ENCODE data around the gene TSHZ1.

DNA sequence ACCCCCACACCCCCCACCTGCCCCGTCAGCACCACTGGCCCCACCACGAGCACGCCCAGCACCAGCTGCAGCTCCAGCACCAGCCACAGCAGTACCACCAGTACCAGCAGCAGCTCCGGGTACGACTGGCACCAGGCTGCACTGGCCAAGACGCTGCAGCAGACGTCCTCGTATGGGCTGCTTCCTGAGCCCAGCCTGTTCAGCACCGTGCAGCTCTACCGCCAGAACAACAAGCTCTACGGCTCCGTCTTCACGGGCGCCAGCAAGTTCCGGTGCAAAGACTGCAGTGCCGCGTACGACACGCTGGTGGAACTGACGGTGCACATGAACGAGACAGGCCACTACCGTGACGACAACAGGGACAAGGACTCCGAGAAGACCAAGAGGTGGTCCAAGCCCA, 75.3 kb downstream of the TSHZ1 start:
- TF ChIP-seq, protein P1, sequence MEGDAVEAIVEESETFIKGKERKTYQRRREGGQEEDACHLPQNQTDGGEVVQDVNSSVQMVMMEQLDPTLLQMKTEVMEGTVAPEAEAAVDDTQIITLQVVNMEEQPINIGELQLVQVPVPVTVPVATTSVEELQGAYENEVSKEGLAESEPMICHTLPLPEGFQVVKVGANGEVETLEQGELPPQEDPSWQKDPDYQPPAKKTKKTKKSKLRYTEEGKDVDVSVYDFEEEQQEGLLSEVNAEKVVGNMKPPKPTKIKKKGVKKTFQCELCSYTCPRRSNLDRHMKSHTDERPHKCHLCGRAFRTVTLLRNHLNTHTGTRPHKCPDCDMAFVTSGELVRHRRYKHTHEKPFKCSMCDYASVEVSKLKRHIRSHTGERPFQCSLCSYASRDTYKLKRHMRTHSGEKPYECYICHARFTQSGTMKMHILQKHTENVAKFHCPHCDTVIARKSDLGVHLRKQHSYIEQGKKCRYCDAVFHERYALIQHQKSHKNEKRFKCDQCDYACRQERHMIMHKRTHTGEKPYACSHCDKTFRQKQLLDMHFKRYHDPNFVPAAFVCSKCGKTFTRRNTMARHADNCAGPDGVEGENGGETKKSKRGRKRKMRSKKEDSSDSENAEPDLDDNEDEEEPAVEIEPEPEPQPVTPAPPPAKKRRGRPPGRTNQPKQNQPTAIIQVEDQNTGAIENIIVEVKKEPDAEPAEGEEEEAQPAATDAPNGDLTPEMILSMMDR (IDR thresholded peaks at IDR 0.05), result no peak
- TF ChIP-seq EP300 (IDR thresholded peaks at IDR 0.05), result no peak
